ENCODE data around the gene TAF9. TPM values are rescaled to one million over a fixed set of nuclear protein-coding genes. Genes with fewer than 3 reads are reported as not detected.
"Not testable (repeated sequence)": the region's sequence is repeated elsewhere in the genome, so short reads cannot be mapped to it uniquely, and the experiment has no call there.

Gene TAF9
- total and polyA plus RNA-seq, 2 of the 13 experiments (the other 11 are each of a cell fraction or from before 2014, with no cell fraction given), result 113 to 218 TPM

GRCh38 chr5:69333668-69334315 lies 35.5 kb downstream of the TAF9 start:
- peak overlapping the region; percentile 67 for H3K4me2 ChIP-seq (ENCODE audit: low read depth, low read length)
- H3K79me2 ChIP-seq (ENCODE audit: insufficient read depth, low read length); H3K4me3 ChIP-seq (replicated peaks in 1 of 3; ENCODE audit: insufficient read depth in 1 of 3, low read depth in 2 of 3, low read length in 3 of 3); DNase-seq (ENCODE audit: low spot score); FAIRE-seq; H3K27me3 ChIP-seq (ENCODE audit: control insufficient read depth in 1 of 2, insufficient read depth in 2 of 2, low read length in 2 of 2); H3K9me3 ChIP-seq (ENCODE audit: low read length); H2AFZ ChIP-seq (ENCODE audit: low read length); H3K27ac ChIP-seq (ENCODE audit: extremely low read length, insufficient read depth, low read length); H4K20me1 ChIP-seq (ENCODE audit: insufficient read depth, low read length); H3K9ac ChIP-seq (ENCODE audit: insufficient read depth, low read depth, low read length); BruUV-seq (replicated peaks); H3K36me3 ChIP-seq (replicated peaks in 1 of 2; ENCODE audit: control insufficient read depth in 1 of 2, insufficient read depth in 2 of 2, low read length in 2 of 2); CTCF ChIA-PET (ENCODE audit: low intra/inter-chr PET ratio, low total read pairs): not testable (repeated sequence)
- POLR2A ChIA-PET, result interaction anchor here (0.8 to 3.5 kb wide), 5 partner anchors 57 to 240 kb away, joined by 3 to 27 read pairs (median 5); partner anchors contain the start of genes CCNB1, CDK7 and SLC30A5
- WGBS (ENCODE audit: low lambda C conversion rate), result 92% methylated on average over 23 of the region's 25 CpGs
- TF ChIP-seq ZBTB38 (CRISPR knock-in tag; IDR thresholded peaks at IDR 0.05), result peak; percentile 26; the same call in 1 of the 2 replicates
- TF ChIP-seq ZBTB33 (CRISPR knock-in tag; IDR thresholded peaks at IDR 0.05), result peak; percentile 7; the same call in 1 of the 2 replicates
- H3K4me1 ChIP-seq (ENCODE audit: insufficient read depth, low read length), result peaks cover 51% of the 10 kb centered on the region
- 0 out of 3 replicates have a peak, but pooled peaks have one; percentile 5 for ATAC-seq
- in situ Hi-C loops (cut with HindIII; ENCODE audit: extremely low pct_ligation_motif_present, low pct_unique_long_range_greater_than_20kb), result loop anchor here (10.0 kb wide), 2 partner anchors 59 to 239 kb away; partner anchors contain the start of gene SLC30A5
- intact Hi-C loops (cut with micrococcal nuclease; ENCODE audit: unreplicated experiment), result loop anchor here (1.0 to 5.0 kb wide), 5 partner anchors 144 to 309 kb away; partner anchors contain the start of genes CCNB1 and CENPH
